GM18519 (cell line): ENCODE data around the gene GBP3.
"Not testable (repeated sequence)": the region's sequence is repeated elsewhere in the genome, so short reads cannot be mapped to it uniquely, and the experiment has no call there.

Experiments used
- ATAC-seq: cut with Tn5 transposase; IDR thresholded peaks from one replicate; pipeline ENCODE4 v1.9.1; 2021; ENCODE audit warnings: mild to moderate bottlenecking, moderate library complexity; ENCODE audit not compliant: unreplicated experiment, low FRiP score

GBP3 gene, protein sequence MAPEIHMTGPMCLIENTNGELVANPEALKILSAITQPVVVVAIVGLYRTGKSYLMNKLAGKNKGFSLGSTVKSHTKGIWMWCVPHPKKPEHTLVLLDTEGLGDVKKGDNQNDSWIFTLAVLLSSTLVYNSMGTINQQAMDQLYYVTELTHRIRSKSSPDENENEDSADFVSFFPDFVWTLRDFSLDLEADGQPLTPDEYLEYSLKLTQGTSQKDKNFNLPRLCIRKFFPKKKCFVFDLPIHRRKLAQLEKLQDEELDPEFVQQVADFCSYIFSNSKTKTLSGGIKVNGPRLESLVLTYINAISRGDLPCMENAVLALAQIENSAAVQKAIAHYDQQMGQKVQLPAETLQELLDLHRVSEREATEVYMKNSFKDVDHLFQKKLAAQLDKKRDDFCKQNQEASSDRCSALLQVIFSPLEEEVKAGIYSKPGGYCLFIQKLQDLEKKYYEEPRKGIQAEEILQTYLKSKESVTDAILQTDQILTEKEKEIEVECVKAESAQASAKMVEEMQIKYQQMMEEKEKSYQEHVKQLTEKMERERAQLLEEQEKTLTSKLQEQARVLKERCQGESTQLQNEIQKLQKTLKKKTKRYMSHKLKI

DNA sequence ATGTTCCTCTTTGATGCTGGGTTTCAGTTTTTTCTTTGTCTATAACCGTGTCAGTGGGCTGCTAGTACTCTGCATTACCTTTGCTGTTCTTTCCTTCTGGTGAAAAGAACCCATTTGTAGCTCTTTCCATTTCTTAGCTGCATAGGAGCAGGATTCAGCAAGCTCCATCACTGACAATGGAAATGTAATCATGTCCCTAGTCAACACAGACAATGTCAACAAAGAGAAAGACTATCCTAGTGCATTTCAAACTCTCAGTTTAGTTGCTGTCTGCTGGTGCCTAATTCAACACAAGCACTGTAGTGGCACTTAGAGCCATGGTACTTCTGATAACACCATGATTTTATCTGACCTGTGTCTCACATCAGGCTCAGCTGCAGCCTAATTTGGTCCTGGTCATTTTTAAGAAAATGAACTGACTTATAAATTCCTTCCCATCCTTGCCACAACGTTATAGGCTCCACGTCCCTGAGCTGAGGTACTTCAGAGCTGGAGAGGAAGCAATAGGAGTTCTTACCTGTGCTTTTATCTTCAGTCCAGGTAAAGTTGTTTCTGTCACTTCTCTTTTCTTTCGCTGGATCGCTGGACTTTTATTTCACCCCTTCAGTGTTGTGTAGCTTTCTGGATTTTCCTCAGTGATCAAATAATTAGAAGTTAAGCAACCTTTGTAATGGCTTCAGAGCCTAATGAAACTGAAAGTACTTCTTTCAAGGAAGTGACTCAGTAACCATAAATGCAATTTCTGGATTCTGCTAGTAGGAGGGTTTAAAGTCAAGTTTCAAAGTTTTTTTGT, at the start of gene GBP3:
GBP3 (minus strand) TSS at position 700 of the 793 bp plus-strand sequence. CDS start 2,145 bp downstream, outside the sequence.
- ATAC-seq = peak; percentile 67

DNA sequence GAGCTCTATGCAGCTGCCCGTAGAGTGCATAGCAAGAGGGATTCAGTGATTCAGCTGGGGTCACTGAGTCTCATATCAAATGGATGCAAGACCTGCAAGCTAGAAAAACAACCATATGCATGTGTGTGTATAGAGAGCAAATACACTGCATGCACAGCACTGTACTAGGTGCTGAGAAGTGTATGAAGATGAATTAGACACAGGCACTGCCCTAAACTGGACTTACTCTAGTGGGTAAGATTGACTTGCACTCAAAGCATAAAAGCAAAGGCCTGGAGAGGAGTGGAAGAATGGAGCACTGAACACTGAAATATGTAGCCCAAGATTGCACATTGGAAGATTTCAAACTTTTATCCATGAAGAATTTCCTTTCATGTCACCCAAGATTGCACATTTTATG, 47.8 kb upstream of the GBP3 start:
- ATAC-seq = no peak

DNA sequence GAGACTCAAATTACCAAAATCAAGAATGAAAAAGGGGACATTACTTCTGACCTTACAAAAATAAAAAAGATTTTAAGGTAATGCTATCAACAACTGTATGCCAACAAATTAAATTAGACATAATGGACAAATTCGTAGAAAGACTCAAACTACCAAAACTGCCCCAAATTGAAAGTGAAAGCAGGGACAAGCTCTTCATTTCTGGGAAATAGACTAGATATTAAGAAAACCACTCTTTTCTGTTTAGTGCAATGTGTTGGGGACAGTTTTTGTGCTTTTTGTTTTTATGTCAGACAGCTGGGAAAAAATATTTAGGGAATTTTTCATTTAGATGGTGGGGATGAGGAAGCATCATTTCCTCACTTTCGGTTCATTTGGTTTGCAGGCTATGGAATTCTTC, 47.3 kb upstream of the GBP3 start:
- ATAC-seq = no peak

DNA sequence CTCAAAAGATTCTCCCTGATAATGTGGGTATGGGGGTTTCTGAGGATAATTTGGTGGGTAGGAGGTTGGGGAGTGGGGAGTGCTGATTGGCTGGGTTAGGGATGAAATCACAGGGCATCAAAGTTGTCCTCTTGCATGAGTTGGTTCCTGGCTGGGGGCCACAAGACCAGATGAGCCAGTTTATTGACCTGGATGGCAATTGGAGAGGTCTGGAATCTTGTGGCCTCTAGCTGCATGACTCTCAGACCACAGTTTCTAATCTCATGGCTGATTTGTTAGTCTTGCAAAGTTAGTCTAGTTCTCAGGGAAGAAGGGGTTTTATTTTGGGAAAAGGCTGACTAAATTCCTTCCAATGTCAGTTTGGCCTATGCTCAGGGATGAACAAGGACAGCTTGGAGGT, 45.6 kb upstream of the GBP3 start:
- ATAC-seq = no peak

DNA sequence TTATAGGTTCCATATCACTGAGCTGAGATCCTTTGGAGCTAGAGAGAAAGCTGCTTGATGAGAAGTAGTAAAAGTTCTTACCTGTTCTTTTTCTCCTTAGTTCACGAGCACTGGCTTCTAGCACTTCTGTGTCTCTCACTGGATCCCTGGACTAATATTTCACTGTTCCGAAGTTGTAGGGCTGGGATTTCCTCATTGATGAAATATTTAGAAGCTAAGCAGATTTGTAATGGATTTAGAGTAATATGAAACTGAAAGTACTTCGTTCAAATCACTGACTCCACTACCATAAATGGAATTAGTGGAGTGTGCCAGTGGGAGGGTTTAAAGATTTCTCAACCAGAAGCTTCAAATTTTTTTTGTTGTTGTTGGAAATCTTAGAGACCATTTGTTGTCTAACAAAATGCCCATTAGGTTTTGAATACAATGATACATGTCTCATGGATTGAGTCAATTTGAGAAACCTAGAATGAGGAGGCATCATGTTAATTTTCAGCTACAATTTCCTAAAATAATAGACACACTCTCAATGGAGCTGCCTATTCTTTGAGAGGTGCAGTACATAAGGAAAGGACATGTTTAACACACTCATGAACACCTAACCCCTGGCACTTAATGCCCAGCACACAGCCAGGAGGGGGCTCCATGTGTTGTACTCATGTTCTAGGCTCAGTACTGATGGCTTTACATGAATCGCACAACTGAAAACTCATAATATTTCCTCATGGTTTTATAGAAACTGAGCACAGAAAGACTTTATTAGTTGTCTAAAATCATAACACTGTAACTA, 42.6 kb upstream of the GBP3 start, which contains the start of gene GBP1:
GBP1 (minus strand) TSS at position 130 of the 790 bp plus-strand sequence. CDS start 1,974 bp downstream, outside the sequence.
- peak; percentile 46 for ATAC-seq

DNA sequence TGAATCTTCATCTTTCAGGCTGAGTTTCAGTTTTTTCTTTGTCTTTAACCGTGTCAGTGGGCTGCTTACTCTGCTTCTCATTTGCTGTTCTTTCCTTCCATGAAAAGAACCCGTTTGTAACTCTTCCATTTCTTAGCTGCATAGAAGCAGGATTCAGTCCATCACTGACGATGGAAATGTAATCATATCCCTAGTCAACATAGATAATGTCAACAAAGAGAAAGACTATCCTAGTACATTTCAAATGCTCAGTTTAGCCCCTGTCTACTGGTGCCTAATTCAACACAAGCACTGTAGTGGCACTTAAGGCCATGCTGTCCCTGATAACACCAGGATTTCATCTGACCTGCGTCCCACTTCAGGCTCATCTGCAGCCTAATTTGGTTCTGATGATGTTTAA, 42.0 kb upstream of the GBP3 start:
- ATAC-seq = peak; percentile 25

DNA sequence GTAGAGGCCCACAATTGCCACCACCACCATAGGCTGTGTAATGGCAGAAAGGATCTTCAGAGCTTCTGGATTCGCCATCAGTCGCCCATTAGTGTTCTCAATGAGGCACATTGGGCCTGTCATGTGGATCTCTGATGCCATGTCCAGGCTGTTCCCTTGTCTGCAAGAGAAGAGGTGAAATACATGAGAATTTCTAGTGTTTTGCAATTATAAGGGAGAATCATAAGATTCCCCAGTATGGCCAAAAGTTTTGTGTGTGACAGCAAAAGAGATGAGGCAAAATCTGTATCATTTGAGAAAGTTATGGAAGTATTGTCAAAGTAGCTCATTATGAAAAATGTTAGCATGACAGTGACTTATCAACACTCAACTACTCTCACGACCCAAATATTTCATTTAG, 40.4 kb upstream of the GBP3 start:
- no peak for ATAC-seq

DNA sequence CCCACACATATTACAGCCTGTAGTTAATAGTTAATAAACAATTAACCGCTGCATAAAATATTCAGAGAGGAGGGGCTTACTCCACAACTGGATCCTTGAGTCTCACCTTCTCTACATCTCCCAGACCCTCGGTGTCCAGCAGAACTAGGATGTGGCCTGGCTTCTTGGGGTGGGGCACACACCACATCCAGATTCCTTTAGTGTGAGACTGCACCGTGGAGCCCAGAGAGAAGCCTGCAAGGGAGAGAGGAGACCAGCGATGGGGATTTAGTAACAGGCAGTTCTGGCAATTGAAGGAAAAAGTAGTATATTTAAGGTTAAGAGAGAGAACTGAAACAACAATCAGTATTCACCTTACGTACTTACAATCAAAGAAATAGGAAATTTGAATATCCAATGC, 37.4 kb upstream of the GBP3 start:
- no peak for ATAC-seq

DNA sequence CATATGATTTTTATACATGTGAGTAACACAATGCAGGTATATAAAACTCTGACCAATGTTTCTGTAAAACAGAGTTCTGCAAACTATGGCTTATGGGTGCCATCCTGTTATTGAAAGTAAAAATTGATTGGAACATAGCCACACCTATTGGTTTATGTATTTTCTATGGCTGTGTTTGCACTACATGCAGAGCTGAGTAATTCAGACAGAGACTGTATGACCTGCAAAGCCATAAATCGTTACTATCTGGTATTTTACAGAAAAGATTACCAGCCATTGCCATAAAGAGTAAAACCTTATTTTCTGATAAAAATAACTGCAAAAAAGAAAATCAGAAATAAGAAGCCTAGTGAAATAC, 29.3 kb upstream of the GBP3 start:
- no peak for ATAC-seq

DNA sequence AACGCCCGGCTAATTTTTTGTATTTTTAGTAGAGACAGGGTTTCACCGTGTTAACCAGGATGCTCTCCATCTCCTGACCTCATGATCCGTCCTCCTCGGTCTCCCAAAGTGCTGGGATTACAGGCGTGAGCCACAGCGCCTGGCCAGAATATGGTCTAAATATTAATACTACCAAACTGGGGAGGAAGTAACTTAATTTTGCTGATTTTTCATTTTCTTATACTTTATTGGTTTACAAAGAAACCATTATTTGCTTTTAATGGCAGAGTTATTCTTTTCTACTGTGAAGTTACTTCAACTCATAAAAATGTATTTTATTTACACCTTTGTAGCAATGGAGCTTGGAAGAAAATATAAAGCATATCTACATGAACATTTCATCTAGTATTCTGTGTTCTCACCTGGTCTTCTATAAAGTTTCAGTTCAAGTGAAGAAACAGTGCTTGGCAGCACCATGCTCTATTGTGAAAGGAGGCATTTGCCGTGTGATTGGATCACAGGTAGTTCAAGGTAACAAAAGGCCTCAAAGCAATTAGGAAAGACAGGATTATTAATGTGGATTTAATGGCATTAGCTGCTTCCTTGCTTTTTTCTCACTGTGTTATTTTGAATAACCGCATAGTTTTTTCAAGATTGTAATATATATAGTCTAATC, 28.8 kb upstream of the GBP3 start:
- no peak for ATAC-seq

DNA sequence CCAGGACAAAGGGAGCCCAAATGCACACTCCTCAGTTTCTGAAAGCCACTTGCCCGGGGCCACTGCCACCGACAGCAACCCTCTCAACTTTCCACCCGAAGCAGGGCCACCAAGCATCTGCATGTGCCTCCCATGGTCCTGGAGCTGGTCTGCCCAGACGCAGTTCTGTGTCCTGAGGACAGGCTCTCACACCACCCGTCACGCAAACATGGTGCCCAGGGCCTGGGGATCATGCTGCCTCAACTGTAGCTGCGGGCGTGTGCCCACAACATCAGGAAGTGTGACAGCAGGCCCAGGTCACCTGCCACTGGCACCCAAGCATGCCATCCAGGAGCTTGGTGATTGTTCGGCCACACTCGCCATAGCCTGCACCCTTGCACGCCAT, 28.0 kb upstream of the GBP3 start:
- no peak for ATAC-seq

DNA sequence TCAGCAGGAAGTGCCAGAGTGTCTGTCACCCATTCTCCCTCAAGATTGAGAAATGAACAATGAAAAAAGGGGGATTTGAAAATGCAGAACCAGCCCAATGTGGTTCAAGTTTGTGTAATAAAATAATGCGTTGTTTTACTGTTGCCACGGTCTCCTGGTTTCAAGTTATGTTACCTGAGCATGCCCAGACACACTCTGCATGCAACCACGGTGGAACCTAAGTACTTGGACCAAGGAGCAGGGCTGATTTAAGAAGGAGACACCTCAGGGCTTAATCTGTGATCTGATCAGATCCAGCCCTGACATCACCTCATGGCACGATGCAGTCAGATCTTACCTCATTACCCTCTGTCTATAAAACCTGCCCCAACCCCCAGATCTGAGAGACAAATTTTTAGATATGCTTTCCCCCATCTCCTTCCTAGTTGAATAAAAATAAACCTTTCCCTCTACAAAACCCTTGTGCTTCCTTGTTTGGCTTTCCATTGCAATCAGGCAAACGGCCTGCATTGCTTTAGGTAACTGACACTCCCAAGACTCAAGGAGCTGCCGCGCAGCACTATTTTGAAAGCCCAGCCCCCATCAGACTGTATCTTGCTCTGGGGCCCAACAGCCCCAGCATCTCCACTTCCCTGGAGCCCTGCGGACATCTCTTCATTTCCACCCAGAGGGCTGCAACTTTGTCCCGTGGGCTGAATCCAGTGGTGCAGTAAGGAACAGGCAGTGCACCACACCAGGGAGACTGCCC, 27.4 kb upstream of the GBP3 start:
- ATAC-seq = not testable (repeated sequence)

DNA sequence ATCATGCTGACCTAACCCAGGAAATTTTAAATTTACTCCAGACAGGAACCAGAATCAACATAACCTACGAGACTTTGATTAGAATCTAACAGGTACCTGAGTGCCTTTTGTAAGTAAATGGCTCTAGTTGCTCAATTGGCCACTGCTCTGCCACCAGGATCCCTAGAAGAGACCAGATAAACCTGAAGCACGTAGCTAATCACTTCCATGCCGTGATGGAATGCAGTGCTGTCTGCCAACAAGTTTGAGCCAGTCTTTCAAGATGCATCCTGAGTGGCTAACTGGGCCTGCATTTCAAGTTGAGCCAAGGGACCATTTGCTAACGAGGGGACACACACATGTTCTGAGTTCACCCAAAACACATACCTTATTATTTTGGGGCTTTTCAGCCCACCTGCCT, 26.5 kb upstream of the GBP3 start:
- not testable (repeated sequence) for ATAC-seq

DNA sequence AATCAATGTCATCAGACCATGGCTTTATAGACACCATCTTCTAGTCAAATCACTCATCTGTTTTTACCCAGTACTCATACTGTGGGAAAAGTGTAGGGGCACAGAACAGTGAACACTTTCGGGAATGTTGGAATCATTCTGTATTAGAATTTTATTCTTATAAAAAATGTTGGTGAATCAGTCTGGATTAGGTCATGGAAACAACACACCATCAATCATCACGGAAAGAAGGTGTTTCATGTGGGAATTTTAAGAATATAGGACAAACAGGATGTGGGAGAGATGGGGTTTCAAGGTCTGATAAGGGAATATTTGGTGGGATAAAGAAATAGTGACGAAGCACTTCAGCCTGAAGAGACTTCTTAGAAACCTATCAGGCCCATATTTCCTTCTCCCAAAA, 25.1 kb upstream of the GBP3 start:
- ATAC-seq = no peak

DNA sequence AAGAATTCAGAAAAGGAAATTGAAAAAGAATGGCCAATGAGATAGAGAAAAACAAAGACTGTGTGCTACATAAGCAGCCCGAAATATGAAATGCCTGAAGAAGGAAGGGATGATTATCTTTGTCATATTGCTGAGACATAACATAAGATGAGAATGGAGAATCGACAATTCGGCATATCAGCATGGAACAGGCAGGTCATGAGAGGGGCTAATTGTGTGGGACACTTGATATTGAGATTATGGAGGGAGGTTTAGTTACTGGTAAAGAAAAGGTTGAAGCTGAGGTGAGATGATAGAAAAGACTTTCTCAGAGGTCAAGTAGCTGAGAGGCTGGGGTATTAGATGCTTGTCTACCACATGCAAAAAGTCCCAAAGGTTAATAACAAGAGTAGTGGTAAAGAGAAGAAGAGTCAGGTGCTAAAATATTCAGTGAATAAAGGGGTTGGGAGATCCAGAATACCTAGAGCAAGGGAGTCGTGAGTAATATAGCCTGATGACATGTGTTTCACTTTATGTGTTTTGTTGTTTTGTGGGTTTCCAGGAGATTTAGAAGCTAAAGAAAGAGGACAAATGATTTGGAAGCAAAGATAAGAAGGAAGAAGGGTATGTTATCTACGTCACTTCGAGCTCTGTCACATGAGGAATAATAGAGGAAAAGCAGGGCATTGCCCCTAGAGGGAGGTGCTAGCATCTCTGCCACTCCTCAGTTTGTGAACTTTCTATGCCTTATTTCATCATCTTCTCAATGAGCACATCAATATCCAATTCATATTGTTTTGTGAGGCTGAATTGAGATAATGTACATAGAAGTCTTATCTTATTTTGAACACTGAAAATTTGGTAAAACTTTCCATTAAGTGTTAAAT, 23.9 kb upstream of the GBP3 start:
- ATAC-seq = not testable (repeated sequence)

DNA sequence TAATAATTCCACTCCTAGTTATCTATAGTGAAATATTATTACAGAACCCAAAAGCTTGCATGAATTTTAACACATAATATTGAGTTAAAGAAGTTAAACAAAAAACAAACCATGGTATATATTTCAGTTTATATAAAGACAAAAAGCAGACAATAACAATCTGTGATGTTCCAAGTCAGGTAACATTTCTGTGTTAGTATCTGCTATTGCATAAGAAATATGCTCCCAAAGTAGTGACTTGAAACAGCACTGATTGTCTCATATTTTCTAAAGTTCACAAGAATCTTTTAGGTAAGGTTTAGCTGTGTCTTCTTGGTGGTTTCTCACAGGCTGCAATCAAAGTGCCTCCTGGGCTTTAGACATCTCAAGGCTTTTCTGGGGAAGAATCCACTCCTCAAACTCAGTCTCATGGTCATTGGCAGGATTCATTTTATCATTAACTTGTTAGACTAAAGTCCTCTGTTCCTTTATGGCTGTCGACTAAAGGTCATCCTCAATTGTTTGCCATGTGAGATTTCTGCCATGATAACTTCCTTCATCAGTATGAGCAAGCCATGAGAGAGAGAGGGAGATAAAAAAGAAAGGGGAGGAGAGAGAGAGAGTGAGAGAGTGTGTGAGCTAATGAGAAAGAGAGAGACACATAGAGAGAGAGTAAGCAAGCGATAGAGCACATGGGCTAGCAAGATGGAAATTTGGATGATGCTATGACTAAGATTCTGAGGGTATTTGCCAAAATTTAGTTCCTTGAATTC, 22.5 kb upstream of the GBP3 start:
- ATAC-seq = no peak

DNA sequence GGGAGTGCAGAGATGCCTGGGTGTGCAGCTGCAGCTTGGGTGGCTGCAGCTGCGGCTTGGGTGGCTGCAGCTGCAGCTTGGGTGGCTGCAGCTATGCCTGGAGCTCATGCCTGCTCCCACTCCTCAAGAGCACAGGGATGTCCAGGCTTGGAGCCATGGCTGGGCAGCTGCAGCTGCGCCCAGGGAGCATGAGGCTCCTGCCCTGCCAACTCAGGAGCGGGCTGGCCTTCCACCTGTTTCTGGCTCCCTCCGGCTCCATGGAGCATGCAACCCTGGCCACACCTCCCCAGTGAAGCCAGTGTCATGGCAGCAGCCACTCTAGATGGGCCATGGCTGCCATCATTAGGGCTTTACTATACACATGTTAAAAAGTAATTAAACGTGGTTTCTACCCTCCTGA, 21.3 kb upstream of the GBP3 start:
- no peak for ATAC-seq

DNA sequence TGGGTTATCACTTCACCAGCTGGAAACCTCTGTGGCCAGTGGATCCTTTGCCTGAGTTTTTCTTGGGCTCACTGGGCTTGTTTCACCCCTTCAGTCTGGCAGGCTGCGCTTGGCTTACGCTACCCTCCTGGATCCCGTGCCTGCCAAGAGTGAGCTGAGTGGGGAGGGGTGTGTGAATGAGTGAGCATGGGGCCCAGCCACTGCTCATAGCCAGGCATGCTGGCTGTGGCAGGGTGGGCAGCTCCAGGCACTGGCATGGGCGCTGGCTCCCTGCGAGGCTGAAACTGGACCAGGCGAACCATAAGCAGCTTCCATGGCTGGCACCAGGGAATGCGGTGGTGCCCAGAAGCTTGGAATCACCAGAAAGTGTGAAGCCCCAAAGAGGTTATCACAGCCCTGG, 19.8 kb upstream of the GBP3 start:
- no peak for ATAC-seq
